Brain microvascular endothelial cell (primary cell): ENCODE data around the gene ROBO3.
A peak's percentile ranks its signal among the peaks of the same experiment; 100 is the strongest.

Experiments
- DNase-seq: peaks from one replicate; pipeline ENCODE4 v3.0.0-alpha.2; 2020
- H3K27ac ChIP-seq: fragments of 250-450 bp; sonication (Bioruptor Pico); 2 replicates; pipeline ENCODE4 v1.5.1; 2020; ENCODE audit warnings: mild to moderate bottlenecking, moderate library complexity
- H3K27me3 ChIP-seq: fragments of 250-450 bp; sonication (Bioruptor Pico); replicated peaks from 2 replicates; pipeline ENCODE4 v1.5.1; 2020; ENCODE audit warnings: mild to moderate bottlenecking
- H3K36me3 ChIP-seq: fragments of 250-450 bp; sonication (Bioruptor Pico); replicated peaks from 2 replicates; pipeline ENCODE4 v1.5.1; 2020; ENCODE audit warnings: mild to moderate bottlenecking
- H3K4me3 ChIP-seq: 2 replicates; pipeline ENCODE4 v1.5.1; 2011; ENCODE audit warnings: low read depth, mild to moderate bottlenecking, control low read depth, low read length, moderate library complexity
- CTCF ChIP-seq: IDR thresholded peaks from 2 replicates; pipeline ENCODE4 v1.5.1; 2011; ENCODE audit warnings: low read depth, mild to moderate bottlenecking, moderate library complexity, low read length, control low read depth, inconsistent platforms; ENCODE audit errors: missing control alignments
- in situ Hi-C: cut with HindIII; loops from 2 replicates; pipeline ENCODE4 v1.10.0; 2017; ENCODE audit warnings: low sequenced_read_pairs, low pct_ligation_motif_present

The ROBO3 gene

GRCh38 chr11:124864892-124865180 is 396 bp upstream of the ROBO3 start:
- DNase-seq = no peak
- Histone ChIP-seq H3K27ac (no peak overlapping the region), H3K4me3 (no peak overlapping the region), H3K36me3 (no peaks in the 10 kb centered on the region), H3K27me3 (peaks cover 87% of the 10 kb centered on the region)
- no peak for TF ChIP-seq CTCF
- in situ Hi-C loops = no loop called here

GRCh38 chr11:124865902-124866851 is 945 bp downstream of the ROBO3 start:
- Histone ChIP-seq H3K27ac (no peak overlapping the region), H3K27me3 (peaks cover 93% of the 10 kb centered on the region), H3K4me3 (peak overlapping the region; percentile 34), H3K36me3 (no peaks in the 10 kb centered on the region)
- peak; percentile 72 for TF ChIP-seq CTCF
- DNase-seq = no peak
- in situ Hi-C loops = no loop called here

- Histone ChIP-seq H3K4me3 (no peak overlapping the region), H3K27me3 (peaks cover 85% of the 10 kb centered on the region), H3K36me3 (no peaks in the 10 kb centered on the region), H3K27ac (no peak overlapping the region)
- peak; percentile 73 for TF ChIP-seq CTCF
- in situ Hi-C loops = no loop called here
- DNase-seq = peak; percentile 42
Measured at GRCh38 chr11:124867700-124868099, 2.5 kb downstream of the ROBO3 start.

GRCh38 chr11:124868331-124869274 is 3.4 kb downstream of the ROBO3 start:
- peaks cover 76% of the 10 kb centered on the region for H3K27me3 ChIP-seq
- H3K36me3 ChIP-seq = no peaks in the 10 kb centered on the region
- in situ Hi-C loops = no loop called here
- no peak for TF ChIP-seq CTCF
- no peak overlapping the region for H3K27ac ChIP-seq
- DNase-seq = no peak
- no peak overlapping the region for H3K4me3 ChIP-seq

- no peak for TF ChIP-seq CTCF
- Histone ChIP-seq H3K36me3 (no peaks in the 10 kb centered on the region), H3K4me3 (no peak overlapping the region), H3K27ac (no peak overlapping the region), H3K27me3 (peaks cover 70% of the 10 kb centered on the region)
- DNase-seq = no peak
- in situ Hi-C loops = no loop called here
Measured at GRCh38 chr11:124869331-124869730, 4.1 kb downstream of the ROBO3 start.
